K562 (cell line): ENCODE data around the gene IRF4. TPM values are rescaled to one million over a fixed set of nuclear protein-coding genes. Genes with fewer than 3 reads are reported as not detected.
A peak's percentile ranks its signal among the peaks of the same experiment; 100 is the strongest.

Experiments
- ATAC-seq: fragments of 200-7000 bp; cut with Tn5 transposase; 3 replicates; pipeline ENCODE4 v1.9.1; 2020; ENCODE audit warnings: moderate library complexity
- BruUV-seq: library from RNA; stranded (reverse); fragments of 400-500 nt; replicated peaks from 2 replicates; lab custom pipeline; 2021; lab: Mats Ljungman, UMichigan
- CTCF ChIA-PET: fragments of 300-600 bp; formaldehyde crosslinking; extraction: SDS; loops from one replicate; lab custom pipeline; 2021; ENCODE audit warnings: low intra/inter-chr PET ratio; lab: Yijun Ruan, JAX
- POLR2A ChIA-PET: fragments of 300-600, 350-650 bp; sonication (Branson Sonifier 250); formaldehyde crosslinking; extraction: SDS; loops from one replicate; lab custom pipeline; 2021; ENCODE audit warnings: antibody characterized with exemption, inconsistent platforms; lab: Yijun Ruan, JAX
- DNase-seq, 4 experiments: peaks; one replicate each; pipeline versions ENCODE4 v3.0.0 to v3.0.0-alpha.2; 2011 to 2018; ENCODE audit warnings: low spot score in 3 of 4, mixed read lengths in 3 of 4; ENCODE audit errors: extremely low read depth in 1 of 4
- FAIRE-seq: peaks from 2 replicates; lab custom pipeline; 2011; peaks lifted over from hg19 to GRCh38; lab: Jason Lieb, UNC
- H2AFZ ChIP-seq: 2 replicates; pipeline ENCODE4 v1.6.0; 2011; ENCODE audit warnings: low read depth, low read length, control low read depth, inconsistent platforms
- H3K27ac ChIP-seq: fragments of 200-600 bp; 3 replicates; pipeline ENCODE4 v1.8.0; 2011; ENCODE audit warnings: low read depth, mild to moderate bottlenecking, control low read depth, inconsistent platforms, low read length, moderate library complexity, mixed read lengths; ENCODE audit errors: extremely low read depth
- H3K27me3 ChIP-seq, 2 experiments: fragments of 300-600 bp in 1 of 2; 2 replicates in 1 of 2; 3 replicates in 1 of 2; pipeline versions ENCODE4 v1.6.0 to v1.8.0; 2011; ENCODE audit warnings: inconsistent platforms in 2 of 2, low read length in 2 of 2, mild to moderate bottlenecking in 1 of 2, mixed read lengths in 1 of 2, moderate library complexity in 1 of 2; ENCODE audit not compliant: control insufficient read depth in 2 of 2, insufficient read depth in 2 of 2
- H3K36me3 ChIP-seq: fragments of 300-600 bp; 3 replicates; pipeline ENCODE4 v1.8.0; 2011; ENCODE audit warnings: mild to moderate bottlenecking, low read length, inconsistent platforms; ENCODE audit not compliant: control insufficient read depth, insufficient read depth
- H3K4me1 ChIP-seq, 2 experiments: fragments of 200-600 bp in 1 of 2; replicated peaks in 1 of 2; 2 replicates in 1 of 2; 3 replicates in 1 of 2; pipeline versions ENCODE4 v1.5.1 to v1.8.0; 2011; ENCODE audit warnings: inconsistent platforms in 2 of 2, low read length in 2 of 2, mild to moderate bottlenecking in 1 of 2, mixed read lengths in 1 of 2, moderate library complexity in 1 of 2; ENCODE audit not compliant: control insufficient read depth in 2 of 2, insufficient read depth in 2 of 2
- H3K4me2 ChIP-seq: 2 replicates; pipeline ENCODE4 v1.6.1; 2011; ENCODE audit warnings: low read length, control low read depth, inconsistent platforms, mixed read lengths; ENCODE audit not compliant: insufficient read depth
- H3K4me3 ChIP-seq: fragments of 200-600 bp; sonication (generic), shearing (Covaris generic); 2 replicates; pipeline ENCODE4 v1.5.1; 2016; ENCODE audit warnings: control low read depth, inconsistent platforms
- H3K79me2 ChIP-seq: fragments of 200-600 bp; 3 replicates; pipeline ENCODE4 v1.8.0; 2011; ENCODE audit warnings: low read length, inconsistent platforms; ENCODE audit not compliant: control insufficient read depth, insufficient read depth
- H3K9ac ChIP-seq, 2 experiments: 2 replicates each; pipeline versions ENCODE4 v1.6.0 to v1.6.1; 2011; ENCODE audit warnings: low read depth in 2 of 2, low read length in 2 of 2, control low read depth in 1 of 2, inconsistent platforms in 1 of 2, mild to moderate bottlenecking in 1 of 2, mixed read lengths in 1 of 2; ENCODE audit not compliant: insufficient read depth in 1 of 2
- H3K9me1 ChIP-seq: one replicate; pipeline ENCODE4 v1.6.0; 2011; ENCODE audit warnings: inconsistent platforms, mild to moderate bottlenecking, low read length, moderate library complexity; ENCODE audit not compliant: control insufficient read depth, insufficient read depth
- H3K9me3 ChIP-seq: replicated peaks from 2 replicates; pipeline ENCODE4 v1.5.1; 2011; ENCODE audit warnings: low read depth, low read length, inconsistent platforms; ENCODE audit not compliant: control insufficient read depth, insufficient read depth
- H4K20me1 ChIP-seq: replicated peaks from 2 replicates; pipeline ENCODE4 v1.6.1; 2011; ENCODE audit warnings: low read length, inconsistent platforms, mixed read lengths; ENCODE audit not compliant: control insufficient read depth, insufficient read depth
- DDX20 ChIP-seq: fragments of 450-650 bp; IDR thresholded peaks from 2 replicates; pipeline ENCODE4 v1.6.1; 2016; ENCODE audit warnings: missing genetic modification characterization, low read depth, mild to moderate bottlenecking, missing compliant biosample characterization, moderate library complexity
- HMG20A ChIP-seq: fragments of 450-650 bp; formaldehyde crosslinking; conservative IDR thresholded peaks from 2 replicates; pipeline ENCODE4 v1.4.0; 2020; ENCODE audit warnings: mild to moderate bottlenecking, mixed read lengths
- ILF3 ChIP-seq: fragments of 450-650 bp; IDR thresholded peaks from 2 replicates; pipeline ENCODE4 v1.6.1; 2018; ENCODE audit warnings: antibody characterized with exemption, mild to moderate bottlenecking, moderate library complexity, borderline replicate concordance
- NCOA2 ChIP-seq, 2 experiments: fragments of 450-650 bp; IDR thresholded peaks; 2 replicates each; pipeline ENCODE4 v1.6.1; 2018; ENCODE audit warnings: mild to moderate bottlenecking in 2 of 2, moderate library complexity in 1 of 2; ENCODE audit not compliant: partially characterized antibody in 2 of 2
- POLR2A ChIP-seq: fragments of 450-650 bp; conservative IDR thresholded peaks from 2 replicates; pipeline ENCODE4 v1.6.1; 2016
- SMAD4 ChIP-seq: fragments of 250-450 bp; sonication (Bioruptor Pico); conservative IDR thresholded peaks from 2 replicates; pipeline ENCODE4 v1.8.0; 2021; ENCODE audit warnings: inconsistent platforms, mild to moderate bottlenecking, moderate library complexity
- STAT5B ChIP-seq: fragments of 250-450 bp; sonication (Bioruptor Pico); IDR thresholded peaks from 2 replicates; pipeline ENCODE4 v1.8.0; 2021; ENCODE audit warnings: mild to moderate bottlenecking, inconsistent platforms
- TBL1XR1 ChIP-seq, 2 experiments: IDR thresholded peaks; 2 replicates each; pipeline ENCODE4 v1.6.1; 2012; ENCODE audit warnings: improper control_type of control experiment in 2 of 2, low read length in 2 of 2, mild to moderate bottlenecking in 1 of 2
- WGBS: fragments of 100-300 bp; shearing (Covaris generic); methylation state at CpG from one replicate; pipeline ENCODE4 v1.1.6; 2016; ENCODE audit warnings: low coverage, mixed read lengths; ENCODE audit not compliant: insufficient coverage; ENCODE audit errors: missing lambda C conversion rate; 5-methylcytosine and 5-hydroxymethylcytosine counted together
- in situ Hi-C: fragments of 300-500 bp; cut with MboI; formaldehyde crosslinking; loops from 4 replicates; pipeline ENCODE4 v1.15.0; 2018; ENCODE audit warnings: inconsistent platforms, mixed read lengths
- intact Hi-C: fragments of 100-400 bp; cut with micrococcal nuclease; formaldehyde crosslinking; loops from 2 replicates; pipeline ENCODE4 v1.14.2; 2022
- polyA plus RNA-seq, 8 experiments: library from polyadenylated mRNA; depleted of rRNA in 4 of 8; stranded (reverse) in 5 of 8; unstranded in 3 of 8; fragments of >200 nt; fragmentation: Nextera tagmentation in 2 of 8; fragmentation: Illumina TruSeq in 1 of 8; extraction: Ambion mirVana in 2 of 8; extraction: Trizol in 1 of 8; gene quantifications; 2 replicates each; pipeline versions ENCODE4 v1.2.1 to v1.2.3, GENCODE V29; 2011 to 2014; ENCODE audit warnings: inconsistent platforms in 1 of 8, missing spikeins in 1 of 8
- total RNA-seq, 7 experiments: library from RNA; depleted of rRNA in 6 of 7; stranded (reverse); fragments of >200 nt in 6 of 7; fragmentation: Illumina TruSeq in 2 of 7; extraction: Trizol in 2 of 7; gene quantifications; 2 replicates each; pipeline versions ENCODE4 v1.2.1 to v1.2.3, GENCODE V29; 2011 to 2021; ENCODE audit warnings: low replicate concordance in 1 of 7
- TF ChIP-seq, protein P1 (sequence below), 2 experiments: fragments of 450-650 bp; IDR thresholded peaks; 2 replicates each; pipeline ENCODE4 v1.6.1; 2016
- TF ChIP-seq, protein P2 (sequence below): fragments of 450-650 bp; IDR thresholded peaks from 2 replicates; pipeline ENCODE4 v1.6.1; 2016; ENCODE audit warnings: missing biosample characterization, missing genetic modification characterization
- TF ChIP-seq, protein P3 (sequence below): sonication (generic); formaldehyde crosslinking; IDR thresholded peaks from 2 replicates; pipeline ENCODE4 v1.8.1; 2023; ENCODE audit warnings: mild to moderate bottlenecking, missing genetic modification reagents
- TF ChIP-seq, protein P4 (sequence below): sonication (generic); formaldehyde crosslinking; IDR thresholded peaks from 2 replicates; pipeline ENCODE4 v1.8.1; 2023; ENCODE audit warnings: mild to moderate bottlenecking, missing genetic modification reagents

IRF4 gene
- total and polyA plus RNA-seq, 9 of the 15 experiments (the other 6 are each of a cell fraction or from before 2014, with no cell fraction given): 0.05 to 0.33 (median 0.09) TPM; not detected in 6

DNA sequence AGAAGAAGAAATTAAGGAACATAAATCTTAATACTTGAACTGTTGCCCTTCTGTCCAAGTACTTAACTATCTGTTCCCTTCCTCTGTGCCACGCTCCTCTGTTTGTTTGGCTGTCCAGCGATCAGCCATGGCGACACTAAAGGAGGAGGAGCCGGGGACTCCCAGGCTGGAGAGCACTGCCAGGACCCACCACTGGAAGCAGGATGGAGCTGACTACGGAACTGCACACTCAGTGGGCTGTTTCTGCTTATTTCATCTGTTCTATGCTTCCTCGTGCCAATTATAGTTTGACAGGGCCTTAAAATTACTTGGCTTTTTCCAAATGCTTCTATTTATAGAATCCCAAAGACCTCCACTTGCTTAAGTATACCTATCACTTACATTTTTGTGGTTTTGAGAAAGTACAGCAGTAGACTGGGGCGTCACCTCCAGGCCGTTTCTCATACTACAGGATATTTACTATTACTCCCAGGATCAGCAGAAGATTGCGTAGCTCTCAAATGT lies 17.1 kb downstream of the IRF4 start (continued):
- TF ChIP-seq, protein P1, sequence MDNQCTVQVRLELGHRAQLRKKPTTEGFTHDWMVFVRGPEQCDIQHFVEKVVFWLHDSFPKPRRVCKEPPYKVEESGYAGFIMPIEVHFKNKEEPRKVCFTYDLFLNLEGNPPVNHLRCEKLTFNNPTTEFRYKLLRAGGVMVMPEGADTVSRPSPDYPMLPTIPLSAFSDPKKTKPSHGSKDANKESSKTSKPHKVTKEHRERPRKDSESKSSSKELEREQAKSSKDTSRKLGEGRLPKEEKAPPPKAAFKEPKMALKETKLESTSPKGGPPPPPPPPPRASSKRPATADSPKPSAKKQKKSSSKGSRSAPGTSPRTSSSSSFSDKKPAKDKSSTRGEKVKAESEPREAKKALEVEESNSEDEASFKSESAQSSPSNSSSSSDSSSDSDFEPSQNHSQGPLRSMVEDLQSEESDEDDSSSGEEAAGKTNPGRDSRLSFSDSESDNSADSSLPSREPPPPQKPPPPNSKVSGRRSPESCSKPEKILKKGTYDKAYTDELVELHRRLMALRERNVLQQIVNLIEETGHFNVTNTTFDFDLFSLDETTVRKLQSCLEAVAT (IDR thresholded peaks at IDR 0.05): peak in 1 of 2 experiments; percentile 37; a peak in 1 of 4 replicates
- TF ChIP-seq DDX20 (tag) (no peak), STAT5B (CRISPR knock-in tag) (no peak), SMAD4 (no peak), TBL1XR1 (IDR thresholded peaks at IDR 0.05; ENCODE audit: low read length in 2 of 2) (peak in 1 of 2 experiments; percentile 45; a peak in 1 of 4 replicates)

DNA sequence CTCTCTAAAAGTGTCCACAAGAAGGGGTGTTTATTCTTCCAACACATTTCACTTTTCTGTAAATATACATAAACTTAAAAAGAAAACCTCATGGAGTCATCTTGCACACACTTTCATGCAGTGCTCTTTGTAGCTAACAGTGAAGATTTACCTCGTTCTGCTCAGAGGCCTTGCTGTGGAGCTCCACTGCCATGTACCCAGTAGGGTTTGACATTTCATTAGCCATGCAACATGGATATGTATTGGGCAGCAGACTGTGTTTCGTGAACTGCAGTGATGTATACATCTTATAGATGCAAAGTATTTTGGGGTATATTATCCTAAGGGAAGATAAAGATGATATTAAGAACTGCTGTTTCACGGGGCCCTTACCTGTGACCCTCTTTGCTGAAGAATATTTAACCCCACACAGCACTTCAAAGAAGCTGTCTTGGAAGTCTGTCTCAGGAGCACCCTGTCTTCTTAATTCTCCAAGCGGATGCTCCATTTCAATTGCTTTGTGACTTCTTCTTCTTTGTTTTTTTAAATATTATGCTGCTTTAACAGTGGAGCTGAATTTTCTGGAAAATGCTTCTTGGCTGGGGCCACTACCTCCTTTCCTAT lies 17.9 kb downstream of the IRF4 start:
- Histone ChIP-seq H3K36me3 (no peaks in the 10 kb centered on the region), H3K79me2 (no peaks in the 10 kb centered on the region), H3K4me2 (no peak overlapping the region), H3K9me3 (no peaks in the 10 kb centered on the region), H3K4me3 (no peak overlapping the region), H3K9me1 (no peaks in the 10 kb centered on the region), H3K27ac (no peak overlapping the region), H3K27me3 (peaks cover 30 to 38% of the 10 kb centered on the region in 2 experiments), H2AFZ (no peak overlapping the region), H4K20me1 (no peaks in the 10 kb centered on the region), H3K9ac (no peak overlapping the region), H3K4me1 (peaks cover 0 to 2% of the 10 kb centered on the region in 2 experiments; a peak in 2 of 5 replicates)
- CTCF ChIA-PET: interaction anchor here (0.6 to 2.4 kb wide), 5 partner anchors 106 to 240 kb away, joined by 3 to 14 read pairs (median 3); no protein-coding TSS in a partner anchor
- intact Hi-C loops (loop anchor here (2.0 to 5.0 kb wide), 3 partner anchors 117 to 221 kb away; partner anchors contain the start of gene DUSP22), in situ Hi-C loops (loop anchor here (10.0 kb wide), 1 partner anchor 195 kb away; no protein-coding TSS in a partner anchor)
- POLR2A ChIA-PET: interaction anchor here (0.5 kb wide), 1 partner anchor 40 kb away, joined by 3 read pairs; no protein-coding TSS in a partner anchor
- TF ChIP-seq, protein P2, sequence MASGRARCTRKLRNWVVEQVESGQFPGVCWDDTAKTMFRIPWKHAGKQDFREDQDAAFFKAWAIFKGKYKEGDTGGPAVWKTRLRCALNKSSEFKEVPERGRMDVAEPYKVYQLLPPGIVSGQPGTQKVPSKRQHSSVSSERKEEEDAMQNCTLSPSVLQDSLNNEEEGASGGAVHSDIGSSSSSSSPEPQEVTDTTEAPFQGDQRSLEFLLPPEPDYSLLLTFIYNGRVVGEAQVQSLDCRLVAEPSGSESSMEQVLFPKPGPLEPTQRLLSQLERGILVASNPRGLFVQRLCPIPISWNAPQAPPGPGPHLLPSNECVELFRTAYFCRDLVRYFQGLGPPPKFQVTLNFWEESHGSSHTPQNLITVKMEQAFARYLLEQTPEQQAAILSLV: no peak
- TF ChIP-seq ILF3 (no peak), HMG20A (CRISPR knock-in tag) (no peak), NCOA2 (IDR thresholded peaks at IDR 0.05; ENCODE audit: partially characterized antibody in 2 of 2) (no peak), POLR2A (no peak)
- TF ChIP-seq, protein P3, sequence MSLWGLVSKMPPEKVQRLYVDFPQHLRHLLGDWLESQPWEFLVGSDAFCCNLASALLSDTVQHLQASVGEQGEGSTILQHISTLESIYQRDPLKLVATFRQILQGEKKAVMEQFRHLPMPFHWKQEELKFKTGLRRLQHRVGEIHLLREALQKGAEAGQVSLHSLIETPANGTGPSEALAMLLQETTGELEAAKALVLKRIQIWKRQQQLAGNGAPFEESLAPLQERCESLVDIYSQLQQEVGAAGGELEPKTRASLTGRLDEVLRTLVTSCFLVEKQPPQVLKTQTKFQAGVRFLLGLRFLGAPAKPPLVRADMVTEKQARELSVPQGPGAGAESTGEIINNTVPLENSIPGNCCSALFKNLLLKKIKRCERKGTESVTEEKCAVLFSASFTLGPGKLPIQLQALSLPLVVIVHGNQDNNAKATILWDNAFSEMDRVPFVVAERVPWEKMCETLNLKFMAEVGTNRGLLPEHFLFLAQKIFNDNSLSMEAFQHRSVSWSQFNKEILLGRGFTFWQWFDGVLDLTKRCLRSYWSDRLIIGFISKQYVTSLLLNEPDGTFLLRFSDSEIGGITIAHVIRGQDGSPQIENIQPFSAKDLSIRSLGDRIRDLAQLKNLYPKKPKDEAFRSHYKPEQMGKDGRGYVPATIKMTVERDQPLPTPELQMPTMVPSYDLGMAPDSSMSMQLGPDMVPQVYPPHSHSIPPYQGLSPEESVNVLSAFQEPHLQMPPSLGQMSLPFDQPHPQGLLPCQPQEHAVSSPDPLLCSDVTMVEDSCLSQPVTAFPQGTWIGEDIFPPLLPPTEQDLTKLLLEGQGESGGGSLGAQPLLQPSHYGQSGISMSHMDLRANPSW (CRISPR knock-in tag): no peak
- TF ChIP-seq, protein P4, sequence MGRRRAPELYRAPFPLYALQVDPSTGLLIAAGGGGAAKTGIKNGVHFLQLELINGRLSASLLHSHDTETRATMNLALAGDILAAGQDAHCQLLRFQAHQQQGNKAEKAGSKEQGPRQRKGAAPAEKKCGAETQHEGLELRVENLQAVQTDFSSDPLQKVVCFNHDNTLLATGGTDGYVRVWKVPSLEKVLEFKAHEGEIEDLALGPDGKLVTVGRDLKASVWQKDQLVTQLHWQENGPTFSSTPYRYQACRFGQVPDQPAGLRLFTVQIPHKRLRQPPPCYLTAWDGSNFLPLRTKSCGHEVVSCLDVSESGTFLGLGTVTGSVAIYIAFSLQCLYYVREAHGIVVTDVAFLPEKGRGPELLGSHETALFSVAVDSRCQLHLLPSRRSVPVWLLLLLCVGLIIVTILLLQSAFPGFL (CRISPR knock-in tag): no peak
- no peak for FAIRE-seq
- no peak for ATAC-seq
- DNase-seq: no peak
- under 1% methylated on average over 4 of the region's 4 CpGs for WGBS
- BruUV-seq: no TSS peak
